H9 (cell line): ENCODE results near the gene DOK6. TPM values are rescaled to one million over a fixed set of nuclear protein-coding genes. Genes with fewer than 3 reads are reported as not detected.

Experiments
- DNase-seq: peaks from one replicate; pipeline ENCODE4 v3.0.0-alpha.2; 2017
- H2AFZ ChIP-seq: one replicate; pipeline ENCODE4 v1.6.1; 2013; ENCODE audit warnings: mild to moderate bottlenecking, low read length, control low read depth, moderate library complexity
- H2AK5ac ChIP-seq: 2 replicates; pipeline ENCODE4 v1.6.1; 2013; ENCODE audit warnings: low read length, control low read depth, mixed read lengths; ENCODE audit not compliant: insufficient read length
- H2BK120ac ChIP-seq: one replicate; pipeline ENCODE4 v1.6.1; 2013; ENCODE audit warnings: low read depth, mild to moderate bottlenecking, low read length, control low read depth, inconsistent platforms; ENCODE audit not compliant: poor library complexity, severe bottlenecking
- H2BK12ac ChIP-seq: 2 replicates; pipeline ENCODE4 v1.6.1; 2013; ENCODE audit warnings: low read length, control low read depth, mixed read lengths, low read depth; ENCODE audit not compliant: insufficient read length
- H2BK15ac ChIP-seq: 2 replicates; pipeline ENCODE4 v1.6.1; 2013; ENCODE audit warnings: low read depth, low read length, control low read depth
- H2BK20ac ChIP-seq: one replicate; pipeline ENCODE4 v1.6.1; 2013; ENCODE audit warnings: low read depth, mild to moderate bottlenecking, low read length, control low read depth, inconsistent platforms; ENCODE audit not compliant: poor library complexity, severe bottlenecking
- H2BK5ac ChIP-seq: 2 replicates; pipeline ENCODE4 v1.6.1; 2013; ENCODE audit warnings: low read length, control low read depth, mixed read lengths; ENCODE audit not compliant: insufficient read length
- H3K14ac ChIP-seq: 2 replicates; pipeline ENCODE4 v1.6.1; 2013; ENCODE audit warnings: low read length, control low read depth; ENCODE audit not compliant: insufficient read depth
- H3K18ac ChIP-seq: 2 replicates; pipeline ENCODE4 v1.6.1; 2013; ENCODE audit warnings: low read depth, mild to moderate bottlenecking, mixed read lengths, low read length, control low read depth; ENCODE audit not compliant: insufficient read length
- H3K23ac ChIP-seq: 2 replicates; pipeline ENCODE4 v1.6.1; 2013; ENCODE audit warnings: low read length, control low read depth, mixed read lengths, low read depth; ENCODE audit not compliant: insufficient read length
- H3K23me2 ChIP-seq: 2 replicates; pipeline ENCODE4 v1.6.1; 2013; ENCODE audit warnings: low read depth, mild to moderate bottlenecking, mixed read lengths, low read length, control low read depth; ENCODE audit not compliant: insufficient read length, poor library complexity, severe bottlenecking
- H3K27ac ChIP-seq: 2 replicates; pipeline ENCODE4 v1.5.1; 2013; ENCODE audit warnings: low read length, control low read depth, mixed read lengths, low read depth; ENCODE audit not compliant: insufficient read length
- H3K27me3 ChIP-seq: 2 replicates; pipeline ENCODE4 v1.6.1; 2013; ENCODE audit warnings: low read length, control low read depth, inconsistent platforms; ENCODE audit not compliant: insufficient read depth
- H3K4ac ChIP-seq: 2 replicates; pipeline ENCODE4 v1.6.1; 2013; ENCODE audit warnings: low read depth, mild to moderate bottlenecking, control low read depth, inconsistent platforms, low read length, moderate library complexity
- H3K4me1 ChIP-seq: 2 replicates; pipeline ENCODE4 v1.6.1; 2013; ENCODE audit warnings: low read length, control low read depth, inconsistent platforms; ENCODE audit not compliant: insufficient read depth
- H3K4me2 ChIP-seq: 2 replicates; pipeline ENCODE4 v1.6.1; 2013; ENCODE audit warnings: low read length, control low read depth, mixed read lengths; ENCODE audit not compliant: insufficient read length, insufficient read depth
- H3K56ac ChIP-seq: 2 replicates; pipeline ENCODE4 v1.6.1; 2013; ENCODE audit warnings: low read depth, mild to moderate bottlenecking, mixed read lengths, low read length, control low read depth; ENCODE audit not compliant: insufficient read length
- H3K79me1 ChIP-seq: 2 replicates; pipeline ENCODE4 v1.6.1; 2013; ENCODE audit warnings: low read depth, mild to moderate bottlenecking, moderate library complexity, low read length, control low read depth, inconsistent platforms; ENCODE audit not compliant: insufficient read depth, poor library complexity, severe bottlenecking
- H3K79me2 ChIP-seq: 2 replicates; pipeline ENCODE4 v1.6.1; 2013; ENCODE audit warnings: low read length, control low read depth, inconsistent platforms; ENCODE audit not compliant: insufficient read depth
- H3K9ac ChIP-seq: 2 replicates; pipeline ENCODE4 v1.6.1; 2013; ENCODE audit warnings: low read length, control low read depth, mixed read lengths; ENCODE audit not compliant: insufficient read length; ENCODE audit errors: extremely low read depth
- H3K9me3 ChIP-seq: one replicate; pipeline ENCODE4 v1.6.1; 2013; ENCODE audit warnings: low read depth, low read length, inconsistent platforms; ENCODE audit not compliant: control insufficient read depth
- H3T11ph ChIP-seq: one replicate; pipeline ENCODE4 v1.6.1; 2013; ENCODE audit warnings: mild to moderate bottlenecking, low read length, control low read depth, inconsistent platforms
- H4K20me1 ChIP-seq: one replicate; pipeline ENCODE4 v1.6.1; 2013; ENCODE audit not compliant: control insufficient read depth, insufficient read length, insufficient read depth
- H4K5ac ChIP-seq: 2 replicates; pipeline ENCODE4 v1.6.1; 2013; ENCODE audit warnings: low read depth, mild to moderate bottlenecking, mixed read lengths, low read length, control low read depth; ENCODE audit not compliant: insufficient read length
- H4K8ac ChIP-seq: replicated peaks from 2 replicates; pipeline ENCODE4 v1.6.1; 2013; ENCODE audit warnings: low read length, control low read depth, mixed read lengths, low read depth; ENCODE audit not compliant: insufficient read length
- H4K91ac ChIP-seq: 2 replicates; pipeline ENCODE4 v1.6.1; 2013; ENCODE audit warnings: low read depth, mild to moderate bottlenecking, moderate library complexity, mixed read lengths, low read length, control low read depth; ENCODE audit not compliant: insufficient read length
- H3K27ac Mint-ChIP-seq, 3 experiments: 2 replicates in 2 of 3; 3 replicates in 1 of 3; pipeline ENCODE4 v1.8.0; 2020 to 2021; ENCODE audit warnings: mixed read lengths in 3 of 3, mild to moderate bottlenecking in 1 of 3, moderate library complexity in 1 of 3
- H3K27me3 Mint-ChIP-seq: 2 replicates; pipeline ENCODE4 v1.8.0; 2021; ENCODE audit warnings: low read depth, mild to moderate bottlenecking, moderate library complexity, mixed read lengths
- H3K36me3 Mint-ChIP-seq, 3 experiments: 2 replicates in 2 of 3; 3 replicates in 1 of 3; pipeline ENCODE4 v1.8.0; 2020 to 2021; ENCODE audit warnings: low read depth in 3 of 3, mixed read lengths in 3 of 3; ENCODE audit not compliant: insufficient read depth in 1 of 3
- H3K4me1 Mint-ChIP-seq, 2 experiments: 2 replicates each; pipeline ENCODE4 v1.8.0; 2020; ENCODE audit warnings: mixed read lengths in 2 of 2
- H3K4me3 Mint-ChIP-seq, 2 experiments: 2 replicates in 1 of 2; 3 replicates in 1 of 2; pipeline ENCODE4 v1.8.0; 2020 to 2021; ENCODE audit warnings: mild to moderate bottlenecking in 2 of 2, mixed read lengths in 2 of 2, moderate library complexity in 1 of 2
- H3K9me3 Mint-ChIP-seq, 2 experiments: 2 replicates in 1 of 2; 3 replicates in 1 of 2; pipeline ENCODE4 v1.8.0; 2020; ENCODE audit warnings: mild to moderate bottlenecking in 2 of 2, mixed read lengths in 2 of 2, moderate library complexity in 1 of 2
- WGBS: extraction: QIAGEN DNeasy Blood & Tissue Kit; methylation state at CpG from one replicate; pipeline ENCODE4 v1.1.7; 2013; ENCODE audit warnings: missing lambda C conversion rate, low lambda C conversion rate, mixed read lengths; ENCODE audit not compliant: insufficient read length; ENCODE audit errors: extremely low coverage; 5-methylcytosine and 5-hydroxymethylcytosine counted together
- total RNA-seq: library from RNA; stranded (reverse); gene quantifications from 2 replicates; pipeline ENCODE4 v1.2.1, GENCODE V29; 2021
- TF ChIP-seq, protein P1 (sequence below): fragments of 200-600 bp; sonication (generic); conservative IDR thresholded peaks from 3 replicates; pipeline ENCODE4 v1.8.0; 2021; ENCODE audit warnings: antibody characterized with exemption, mild to moderate bottlenecking

Gene DOK6
- total RNA-seq, 1 experiment from 2014 or later: 0.20 TPM

DNA sequence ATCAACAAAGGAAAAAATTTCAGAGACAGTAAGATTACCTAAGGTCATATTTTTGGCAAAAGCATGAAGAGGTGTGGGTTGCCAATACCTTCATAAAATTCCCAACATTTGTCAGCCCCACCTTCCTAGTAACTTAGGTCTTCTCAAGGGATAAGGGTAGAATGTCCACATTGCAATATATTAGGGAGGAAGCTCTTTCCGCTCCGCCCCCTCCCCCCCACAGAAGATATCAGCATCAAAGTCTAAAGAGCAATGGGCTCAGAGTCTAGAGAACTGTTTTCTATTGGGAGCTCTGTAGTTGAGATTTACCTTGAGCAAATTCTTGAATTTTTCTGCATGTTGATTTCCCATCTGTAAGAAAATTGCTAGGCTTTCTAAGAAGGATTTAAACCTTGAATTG is 346.7 kb downstream of the DOK6 start:
- no peak overlapping the region for H2AK5ac ChIP-seq
- H3K4me1 ChIP-seq: peaks cover 2% of the 10 kb centered on the region; the same call in 1 of the 2 replicates
- no peak overlapping the region for H2BK5ac ChIP-seq
- no peak overlapping the region for H3K4ac ChIP-seq
- no peak overlapping the region for H4K91ac ChIP-seq
- H3K9ac ChIP-seq: no peak overlapping the region
- no peak overlapping the region for H2BK15ac ChIP-seq
- no peak overlapping the region for H3K4me2 ChIP-seq
- H3K27ac ChIP-seq: no peak overlapping the region
- Mint-ChIP-seq H3K36me3 (peaks cover 0 to 10% (median 5%) of the 10 kb centered on the region in 3 experiments; a peak in 3 of 7 replicates), H3K9me3 (peaks cover 8% of the 10 kb centered on the region in 2 experiments; a peak in 4 of 5 replicates), H3K4me1 (peaks cover 3 to 9% of the 10 kb centered on the region in 2 experiments; a peak in 2 of 4 replicates), H3K4me3 (no peak overlapping the region), H3K27ac (no peak overlapping the region), H3K27me3 (no peaks in the 10 kb centered on the region)
- H4K20me1 ChIP-seq: no peaks in the 10 kb centered on the region
- H2BK120ac ChIP-seq: no peak overlapping the region
- H2AFZ ChIP-seq: no peak overlapping the region
- no peaks in the 10 kb centered on the region for H3K27me3 ChIP-seq
- no peak overlapping the region for H3K56ac ChIP-seq
- no peak overlapping the region for H4K5ac ChIP-seq
- H3K18ac ChIP-seq: no peak overlapping the region
- no peaks in the 10 kb centered on the region for H3K79me1 ChIP-seq
- H3K23ac ChIP-seq: no peak overlapping the region
- no peak overlapping the region for H2BK12ac ChIP-seq
- no peak overlapping the region for H3T11ph ChIP-seq
- DNase-seq: no peak
- H4K8ac ChIP-seq: no peak overlapping the region
- H3K14ac ChIP-seq: no peak overlapping the region
- no peaks in the 10 kb centered on the region for H3K23me2 ChIP-seq
- WGBS: no CpG with 5 or more reads among the region's 2 CpGs
- no peaks in the 10 kb centered on the region for H3K79me2 ChIP-seq
- H3K9me3 ChIP-seq: no peaks in the 10 kb centered on the region
- TF ChIP-seq, protein P1, sequence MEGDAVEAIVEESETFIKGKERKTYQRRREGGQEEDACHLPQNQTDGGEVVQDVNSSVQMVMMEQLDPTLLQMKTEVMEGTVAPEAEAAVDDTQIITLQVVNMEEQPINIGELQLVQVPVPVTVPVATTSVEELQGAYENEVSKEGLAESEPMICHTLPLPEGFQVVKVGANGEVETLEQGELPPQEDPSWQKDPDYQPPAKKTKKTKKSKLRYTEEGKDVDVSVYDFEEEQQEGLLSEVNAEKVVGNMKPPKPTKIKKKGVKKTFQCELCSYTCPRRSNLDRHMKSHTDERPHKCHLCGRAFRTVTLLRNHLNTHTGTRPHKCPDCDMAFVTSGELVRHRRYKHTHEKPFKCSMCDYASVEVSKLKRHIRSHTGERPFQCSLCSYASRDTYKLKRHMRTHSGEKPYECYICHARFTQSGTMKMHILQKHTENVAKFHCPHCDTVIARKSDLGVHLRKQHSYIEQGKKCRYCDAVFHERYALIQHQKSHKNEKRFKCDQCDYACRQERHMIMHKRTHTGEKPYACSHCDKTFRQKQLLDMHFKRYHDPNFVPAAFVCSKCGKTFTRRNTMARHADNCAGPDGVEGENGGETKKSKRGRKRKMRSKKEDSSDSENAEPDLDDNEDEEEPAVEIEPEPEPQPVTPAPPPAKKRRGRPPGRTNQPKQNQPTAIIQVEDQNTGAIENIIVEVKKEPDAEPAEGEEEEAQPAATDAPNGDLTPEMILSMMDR: no peak
- H2BK20ac ChIP-seq: no peak overlapping the region
